Cardiac muscle cell (in vitro differentiated cells and primary cell): ENCODE results near the gene KRTAP12-3. TPM values are rescaled to one million over a fixed set of nuclear protein-coding genes. Genes with fewer than 3 reads are reported as not detected.
"Not testable (repeated sequence)": the region's sequence is repeated elsewhere in the genome, so short reads cannot be mapped to it uniquely, and the experiment has no call there.

Experiments
- DNase-seq, 2 donors: peaks; one replicate each; pipeline versions ENCODE4 v3.0.0 to v3.0.0-alpha.2; 2010 to 2017; ENCODE audit warnings: low read depth in 1 of 2, low spot score in 1 of 2
- H3K27ac ChIP-seq: fragments of 200-600 bp; sonication (generic); 2 replicates; pipeline ENCODE4 v1.5.1; 2016
- H3K27me3 ChIP-seq: fragments of 200-600 bp; sonication (generic); 2 replicates; pipeline ENCODE4 v1.6.0; 2016; ENCODE audit warnings: control low read depth
- H3K36me3 ChIP-seq: fragments of 200-600 bp; sonication (generic); 2 replicates; pipeline ENCODE4 v1.5.1; 2016; ENCODE audit warnings: control low read depth
- H3K4me1 ChIP-seq: fragments of 200-600 bp; sonication (generic); 2 replicates; pipeline ENCODE4 v1.8.1; 2017; ENCODE audit warnings: low read depth, mild to moderate bottlenecking, mixed run types
- H3K4me3 ChIP-seq: fragments of 200-600 bp; sonication (generic); 2 replicates; pipeline ENCODE4 v1.5.1; 2016; ENCODE audit warnings: mild to moderate bottlenecking
- H3K9me3 ChIP-seq: fragments of 200-600 bp; sonication (generic); 2 replicates; pipeline ENCODE4 v1.5.1; 2017; ENCODE audit warnings: low read depth, mild to moderate bottlenecking, control low read depth
- CTCF ChIP-seq: IDR thresholded peaks from 2 replicates; pipeline ENCODE4 v1.5.1; 2012; ENCODE audit warnings: low read depth, mild to moderate bottlenecking, low read length
- polyA plus RNA-seq: library from polyadenylated mRNA; unstranded; fragments of >200 nt; fragmentation: Nextera tagmentation; extraction: Ambion mirVana; gene quantifications from 2 replicates; pipeline ENCODE4 v1.2.1, GENCODE V29; 2016
- total RNA-seq: library from RNA; depleted of rRNA; stranded (reverse); fragments of >200 nt; gene quantifications from 2 replicates; pipeline ENCODE4 v1.2.3, GENCODE V29; 2016

Gene KRTAP12-3
- total and polyA plus RNA-seq, 2 experiments from 2014 or later, result not detected

- H3K27me3 ChIP-seq, result no peaks in the 10 kb centered on the region
- DNase-seq, result no peak
- H3K4me1 ChIP-seq, result no peaks in the 10 kb centered on the region
- no peak overlapping the region for H3K4me3 ChIP-seq
- H3K9me3 ChIP-seq, result no peaks in the 10 kb centered on the region
- no peak for TF ChIP-seq CTCF
- H3K36me3 ChIP-seq, result no peaks in the 10 kb centered on the region
- no peak overlapping the region for H3K27ac ChIP-seq
These were observed 34.2 kb upstream of the KRTAP12-3 start for GRCh38 chr21:44623575-44623974.

GRCh38 chr21:44625756-44626155, 32.0 kb upstream of the KRTAP12-3 start:
- Histone ChIP-seq H3K9me3 (no peaks in the 10 kb centered on the region), H3K4me3 (no peak overlapping the region), H3K36me3 (no peaks in the 10 kb centered on the region), H3K27me3 (no peaks in the 10 kb centered on the region), H3K4me1 (no peaks in the 10 kb centered on the region), H3K27ac (no peak overlapping the region)
- no peak for DNase-seq
- no peak for TF ChIP-seq CTCF

GRCh38 chr21:44626262-44626661, 31.5 kb upstream of the KRTAP12-3 start:
- Histone ChIP-seq H3K27ac (no peak overlapping the region), H3K4me3 (no peak overlapping the region), H3K36me3 (no peaks in the 10 kb centered on the region), H3K9me3 (no peaks in the 10 kb centered on the region), H3K4me1 (no peaks in the 10 kb centered on the region), H3K27me3 (no peaks in the 10 kb centered on the region)
- no peak for TF ChIP-seq CTCF
- no peak for DNase-seq

GRCh38 chr21:44626673-44627143, 31.0 kb upstream of the KRTAP12-3 start, which contains the start of gene KRTAP10-9:
Gene KRTAP10-9 (plus strand): TSS chr21:44627093. CDS start chr21:44627172, 79 bp downstream.
- Histone ChIP-seq H3K27me3 (no peaks in the 10 kb centered on the region), H3K36me3 (no peaks in the 10 kb centered on the region), H3K27ac (no peak within 1 kb of the TSS), H3K4me1 (no peaks in the 10 kb centered on the region), H3K4me3 (no peak within 1 kb of the TSS), H3K9me3 (no peaks in the 10 kb centered on the region)
- no peak for TF ChIP-seq CTCF
- no peak for DNase-seq

GRCh38 chr21:44627181-44627822, 30.4 kb upstream of the KRTAP12-3 start:
- not testable (repeated sequence) for H3K4me1 ChIP-seq, DNase-seq, H3K36me3 ChIP-seq, H3K27ac ChIP-seq, H3K27me3 ChIP-seq, H3K9me3 ChIP-seq, H3K4me3 ChIP-seq

GRCh38 chr21:44627831-44628233, 29.9 kb upstream of the KRTAP12-3 start:
- H3K27ac ChIP-seq, H3K4me3 ChIP-seq, H3K27me3 ChIP-seq, DNase-seq, H3K9me3 ChIP-seq, H3K36me3 ChIP-seq, H3K4me1 ChIP-seq: not testable (repeated sequence)
